WTC11 (cell line): Measurements from ENCODE around the gene RNF125. TPM values are rescaled to one million over a fixed set of nuclear protein-coding genes. Genes with fewer than 3 reads are reported as not detected.

Source experiments
- ATAC-seq: fragments of 200-7000 bp; cut with Tn5 transposase; 2 replicates; pipeline ENCODE4 v1.10.0; 2021; ENCODE audit warnings: mild to moderate bottlenecking, moderate library complexity
- CTCF ChIA-PET: fragments of 300-600 bp; sonication (Branson Sonifier 250); formaldehyde crosslinking; loops from one replicate; lab custom pipeline; 2021; ENCODE audit warnings: antibody characterized with exemption; lab: Charles Lee
- POLR2A ChIA-PET: fragments of 350-600 bp; sonication (Branson Sonifier 250); formaldehyde crosslinking; loops from one replicate; lab custom pipeline; 2021; ENCODE audit warnings: antibody characterized with exemption; lab: Charles Lee
- DNase-seq: peaks from one replicate; pipeline ENCODE4 v3.0.0; 2021; ENCODE audit warnings: low spot score
- H3K27ac Mint-ChIP-seq: 2 replicates; pipeline ENCODE4 v1.8.0; 2021; ENCODE audit warnings: mixed read lengths
- H3K27me3 Mint-ChIP-seq: 2 replicates; pipeline ENCODE4 v1.8.0; 2021; ENCODE audit warnings: low read depth, mild to moderate bottlenecking, moderate library complexity, mixed read lengths
- H3K36me3 Mint-ChIP-seq: 2 replicates; pipeline ENCODE4 v1.8.0; 2021; ENCODE audit warnings: mixed read lengths
- H3K4me1 Mint-ChIP-seq: 2 replicates; pipeline ENCODE4 v1.8.0; 2022; ENCODE audit warnings: mixed read lengths
- H3K4me3 Mint-ChIP-seq: 2 replicates; pipeline ENCODE4 v1.8.0; 2021; ENCODE audit warnings: mild to moderate bottlenecking, moderate library complexity, mixed read lengths
- H3K9me3 Mint-ChIP-seq: 2 replicates; pipeline ENCODE4 v1.8.0; 2021; ENCODE audit warnings: mixed read lengths
- CREM ChIP-seq: sonication (generic); formaldehyde crosslinking; IDR thresholded peaks from 2 replicates; pipeline ENCODE4 v1.8.1; 2022; ENCODE audit warnings: mild to moderate bottlenecking, missing genetic modification reagents, moderate library complexity
- ELF4 ChIP-seq: sonication (generic); formaldehyde crosslinking; IDR thresholded peaks from 2 replicates; pipeline ENCODE4 v1.8.1; 2022; ENCODE audit warnings: low read depth, mild to moderate bottlenecking, moderate library complexity, missing genetic modification reagents
- EMX1 ChIP-seq: fragments of 250-450 bp; sonication (Bioruptor Pico); IDR thresholded peaks from 2 replicates; pipeline ENCODE4 v1.8.0; 2021; ENCODE audit warnings: mild to moderate bottlenecking
- IRF2 ChIP-seq: sonication (generic); formaldehyde crosslinking; IDR thresholded peaks from 2 replicates; pipeline ENCODE4 v1.8.0; 2022; ENCODE audit warnings: low read depth, missing genetic modification reagents, borderline replicate concordance
- TEAD1 ChIP-seq: sonication (generic); formaldehyde crosslinking; IDR thresholded peaks from 2 replicates; pipeline ENCODE4 v1.8.0; 2022; ENCODE audit warnings: mild to moderate bottlenecking, missing genetic modification reagents
- ZNF121 ChIP-seq: sonication (generic); formaldehyde crosslinking; IDR thresholded peaks from 2 replicates; pipeline ENCODE4 v1.8.0; 2023; ENCODE audit warnings: missing genetic modification reagents
- ZNF232 ChIP-seq: sonication (generic); formaldehyde crosslinking; IDR thresholded peaks from 2 replicates; pipeline ENCODE4 v1.8.0; 2022; ENCODE audit warnings: mild to moderate bottlenecking, missing genetic modification reagents
- ZNF263 ChIP-seq: sonication (generic); formaldehyde crosslinking; IDR thresholded peaks from 2 replicates; pipeline ENCODE4 v1.8.1; 2022; ENCODE audit warnings: low read depth, mild to moderate bottlenecking, moderate library complexity, missing genetic modification reagents
- total RNA-seq: library from RNA; stranded (reverse); gene quantifications from 3 replicates; pipeline ENCODE4 v1.2.3, GENCODE V29; 2021
- TF ChIP-seq, protein P1 (sequence below): sonication (generic); formaldehyde crosslinking; IDR thresholded peaks from 2 replicates; pipeline ENCODE4 v1.8.0; 2022; ENCODE audit warnings: mild to moderate bottlenecking, missing genetic modification reagents
- TF ChIP-seq, protein P2 (sequence below): fragments of 250-450 bp; sonication (Bioruptor Pico); IDR thresholded peaks from 2 replicates; pipeline ENCODE4 v2.1.2; 2022; ENCODE audit warnings: mild to moderate bottlenecking, moderate library complexity
- TF ChIP-seq, protein P3 (sequence below): sonication (generic); formaldehyde crosslinking; IDR thresholded peaks from 2 replicates; pipeline ENCODE4 v1.8.1; 2023; ENCODE audit warnings: mild to moderate bottlenecking, missing genetic modification reagents
- TF ChIP-seq, protein P4 (sequence below): sonication (generic); formaldehyde crosslinking; IDR thresholded peaks from 2 replicates; pipeline ENCODE4 v1.8.1; 2022; ENCODE audit warnings: mild to moderate bottlenecking, missing genetic modification reagents, moderate library complexity, borderline replicate concordance
- TF ChIP-seq, protein P5 (sequence below): sonication (generic); formaldehyde crosslinking; conservative IDR thresholded peaks from 2 replicates; pipeline ENCODE4 v1.8.1; 2022; ENCODE audit warnings: mild to moderate bottlenecking, missing genetic modification reagents
- TF ChIP-seq, protein P6 (sequence below): sonication (generic); formaldehyde crosslinking; IDR thresholded peaks from 2 replicates; pipeline ENCODE4 v1.8.1; 2023; ENCODE audit warnings: mild to moderate bottlenecking, missing genetic modification reagents, borderline replicate concordance
- TF ChIP-seq, protein P7 (sequence below): sonication (generic); formaldehyde crosslinking; conservative IDR thresholded peaks from 2 replicates; pipeline ENCODE4 v1.8.1; 2023; ENCODE audit warnings: mild to moderate bottlenecking, low read depth, missing genetic modification reagents, moderate library complexity

The RNF125 gene
- total RNA-seq, 1 experiment from 2014 or later = 14.9 TPM

DNA sequence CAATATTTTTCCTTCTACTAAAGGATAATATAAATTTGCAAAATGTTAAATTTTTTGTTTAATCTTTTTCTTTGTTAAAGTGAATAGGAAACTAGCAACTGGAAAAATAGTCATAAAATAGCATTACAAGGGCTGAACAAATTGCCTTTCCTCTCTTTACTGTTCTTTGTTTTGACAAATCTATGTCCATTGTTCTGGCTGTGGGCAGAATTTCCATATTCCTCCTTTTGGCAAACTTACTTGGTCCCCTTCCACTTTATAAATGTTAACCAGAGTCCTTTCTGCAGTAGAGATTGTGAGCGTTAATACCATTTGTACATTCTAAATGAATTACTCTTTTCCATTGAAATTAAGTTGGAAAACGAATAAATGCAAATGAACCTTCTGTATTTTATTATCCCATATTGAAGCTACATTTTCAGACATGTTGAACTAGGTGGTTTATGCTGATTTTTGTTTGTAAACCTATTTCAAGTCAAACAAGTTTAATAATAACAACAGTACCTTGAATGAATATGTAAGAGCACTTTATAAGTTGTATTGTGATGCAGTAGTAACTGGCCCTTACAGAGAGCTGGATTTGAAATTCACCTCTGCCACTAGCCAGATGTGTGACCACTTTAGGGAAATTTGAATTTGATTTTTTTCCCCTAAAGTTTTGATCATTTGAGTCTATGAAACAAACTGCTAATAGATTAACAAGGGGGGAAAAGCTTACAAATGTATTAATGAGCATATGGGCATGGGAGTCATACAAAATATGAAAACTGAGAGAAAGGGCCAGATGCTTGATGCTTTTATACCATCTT is 3.3 kb downstream of the RNF125 start:
- no peak for ATAC-seq
- DNase-seq = no peak

DNA sequence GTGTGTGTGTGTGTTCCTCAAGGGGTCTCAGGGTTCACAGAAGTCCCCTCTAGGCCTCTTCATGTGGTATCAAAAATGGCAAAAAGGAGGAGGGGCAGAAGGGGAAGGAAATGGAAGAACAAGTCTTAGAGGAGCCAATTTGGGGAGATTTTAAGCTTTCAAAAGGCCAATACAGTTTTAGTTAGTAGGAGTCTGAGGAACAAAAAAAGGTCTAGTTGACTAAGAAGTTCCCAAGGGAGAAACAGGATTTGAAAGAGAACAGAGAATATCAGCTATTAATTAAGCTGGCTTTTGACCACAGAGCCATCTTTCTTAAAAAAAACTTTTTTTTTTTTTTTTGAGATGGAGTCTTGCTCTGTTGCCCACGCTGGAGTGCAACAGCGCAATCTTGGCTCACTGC is 7.1 kb downstream of the RNF125 start:
- no peak overlapping the region for H3K27ac Mint-ChIP-seq

More for the DNA sequence above, 3.3 kb downstream of the RNF125 start:
- H3K4me3 Mint-ChIP-seq = peak overlapping the region; percentile 40
- TF ChIP-seq ZNF232 (CRISPR knock-in tag) = no peak
- TF ChIP-seq, protein P1, sequence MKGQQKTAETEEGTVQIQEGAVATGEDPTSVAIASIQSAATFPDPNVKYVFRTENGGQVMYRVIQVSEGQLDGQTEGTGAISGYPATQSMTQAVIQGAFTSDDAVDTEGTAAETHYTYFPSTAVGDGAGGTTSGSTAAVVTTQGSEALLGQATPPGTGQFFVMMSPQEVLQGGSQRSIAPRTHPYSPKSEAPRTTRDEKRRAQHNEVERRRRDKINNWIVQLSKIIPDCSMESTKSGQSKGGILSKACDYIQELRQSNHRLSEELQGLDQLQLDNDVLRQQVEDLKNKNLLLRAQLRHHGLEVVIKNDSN = no peak
- TF ChIP-seq ZNF263 (CRISPR knock-in tag) = no peak
- TF ChIP-seq, protein P2, sequence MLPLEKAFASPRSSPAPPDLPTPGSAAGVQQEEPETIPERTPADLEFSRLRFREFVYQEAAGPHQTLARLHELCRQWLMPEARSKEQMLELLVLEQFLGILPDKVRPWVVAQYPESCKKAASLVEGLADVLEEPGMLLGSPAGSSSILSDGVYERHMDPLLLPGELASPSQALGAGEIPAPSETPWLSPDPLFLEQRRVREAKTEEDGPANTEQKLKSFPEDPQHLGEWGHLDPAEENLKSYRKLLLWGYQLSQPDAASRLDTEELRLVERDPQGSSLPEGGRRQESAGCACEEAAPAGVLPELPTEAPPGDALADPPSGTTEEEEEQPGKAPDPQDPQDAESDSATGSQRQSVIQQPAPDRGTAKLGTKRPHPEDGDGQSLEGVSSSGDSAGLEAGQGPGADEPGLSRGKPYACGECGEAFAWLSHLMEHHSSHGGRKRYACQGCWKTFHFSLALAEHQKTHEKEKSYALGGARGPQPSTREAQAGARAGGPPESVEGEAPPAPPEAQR (CRISPR knock-in tag) = no peak
- TF ChIP-seq TEAD1 (CRISPR knock-in tag) = no peak
- TF ChIP-seq, protein P3, sequence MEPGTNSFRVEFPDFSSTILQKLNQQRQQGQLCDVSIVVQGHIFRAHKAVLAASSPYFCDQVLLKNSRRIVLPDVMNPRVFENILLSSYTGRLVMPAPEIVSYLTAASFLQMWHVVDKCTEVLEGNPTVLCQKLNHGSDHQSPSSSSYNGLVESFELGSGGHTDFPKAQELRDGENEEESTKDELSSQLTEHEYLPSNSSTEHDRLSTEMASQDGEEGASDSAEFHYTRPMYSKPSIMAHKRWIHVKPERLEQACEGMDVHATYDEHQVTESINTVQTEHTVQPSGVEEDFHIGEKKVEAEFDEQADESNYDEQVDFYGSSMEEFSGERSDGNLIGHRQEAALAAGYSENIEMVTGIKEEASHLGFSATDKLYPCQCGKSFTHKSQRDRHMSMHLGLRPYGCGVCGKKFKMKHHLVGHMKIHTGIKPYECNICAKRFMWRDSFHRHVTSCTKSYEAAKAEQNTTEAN (CRISPR knock-in tag) = no peak
- TF ChIP-seq, protein P4, sequence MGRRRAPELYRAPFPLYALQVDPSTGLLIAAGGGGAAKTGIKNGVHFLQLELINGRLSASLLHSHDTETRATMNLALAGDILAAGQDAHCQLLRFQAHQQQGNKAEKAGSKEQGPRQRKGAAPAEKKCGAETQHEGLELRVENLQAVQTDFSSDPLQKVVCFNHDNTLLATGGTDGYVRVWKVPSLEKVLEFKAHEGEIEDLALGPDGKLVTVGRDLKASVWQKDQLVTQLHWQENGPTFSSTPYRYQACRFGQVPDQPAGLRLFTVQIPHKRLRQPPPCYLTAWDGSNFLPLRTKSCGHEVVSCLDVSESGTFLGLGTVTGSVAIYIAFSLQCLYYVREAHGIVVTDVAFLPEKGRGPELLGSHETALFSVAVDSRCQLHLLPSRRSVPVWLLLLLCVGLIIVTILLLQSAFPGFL (CRISPR knock-in tag) = no peak
- H3K9me3 Mint-ChIP-seq = no peaks in the 10 kb centered on the region
- CTCF ChIA-PET = interaction anchor here (1.2 kb wide), 1 partner anchor 44 kb away, joined by 3 read pairs; no protein-coding TSS in a partner anchor
- H3K36me3 Mint-ChIP-seq = peaks cover 2% of the 10 kb centered on the region
- H3K4me1 Mint-ChIP-seq = peaks cover 41% of the 10 kb centered on the region
- H3K27ac Mint-ChIP-seq = peak overlapping the region; percentile 95
- POLR2A ChIA-PET = no interaction called here
- peaks cover 15% of the 10 kb centered on the region for H3K27me3 Mint-ChIP-seq

DNA sequence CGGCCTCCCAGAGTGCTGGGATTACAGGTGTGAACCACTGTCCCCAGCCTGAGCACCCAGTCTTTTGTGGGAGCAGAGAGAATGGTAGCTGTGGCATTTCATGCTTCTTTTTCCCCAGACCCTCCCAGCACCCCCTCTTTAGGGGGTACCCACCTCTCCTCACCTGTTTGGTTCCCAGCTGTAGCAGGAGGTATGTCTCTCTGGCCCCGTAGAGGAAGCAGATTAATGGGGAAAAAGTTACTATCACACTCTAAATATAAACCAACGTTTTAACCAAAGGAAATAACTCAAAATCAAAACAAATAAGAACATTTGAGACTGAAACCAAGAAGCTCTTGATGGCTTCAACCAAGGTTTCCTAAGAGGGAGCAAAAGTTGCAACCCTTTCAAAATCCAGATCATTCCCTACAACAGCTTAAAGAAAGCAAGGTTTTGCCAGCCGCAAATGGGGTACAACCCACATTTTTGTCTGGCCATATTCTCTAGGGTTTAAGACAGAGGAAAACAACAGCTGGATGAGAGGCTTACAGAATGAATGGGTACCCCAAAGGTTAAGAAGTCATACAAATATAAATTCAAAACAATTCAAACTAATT is 8.0 kb downstream of the RNF125 start:
- no peak for ATAC-seq
- Mint-ChIP-seq H3K4me1 (peaks cover 20% of the 10 kb centered on the region), H3K27ac (peak overlapping the region; percentile 17; the same call in 1 of the 2 replicates), H3K27me3 (no peaks in the 10 kb centered on the region), H3K9me3 (no peaks in the 10 kb centered on the region), H3K36me3 (no peaks in the 10 kb centered on the region; the same call in none of the 2 replicates), H3K4me3 (no peak overlapping the region)
- ChIA-PET POLR2A (no interaction called here), CTCF (interaction anchor here (0.9 to 1.0 kb wide), 2 partner anchors 15 to 131 kb away, joined by 3 read pairs; no protein-coding TSS in a partner anchor)
- no peak for DNase-seq
- TF ChIP-seq, protein P5, sequence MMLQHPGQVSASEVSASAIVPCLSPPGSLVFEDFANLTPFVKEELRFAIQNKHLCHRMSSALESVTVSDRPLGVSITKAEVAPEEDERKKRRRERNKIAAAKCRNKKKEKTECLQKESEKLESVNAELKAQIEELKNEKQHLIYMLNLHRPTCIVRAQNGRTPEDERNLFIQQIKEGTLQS (CRISPR knock-in tag) = no peak
- TF ChIP-seq, protein P6, sequence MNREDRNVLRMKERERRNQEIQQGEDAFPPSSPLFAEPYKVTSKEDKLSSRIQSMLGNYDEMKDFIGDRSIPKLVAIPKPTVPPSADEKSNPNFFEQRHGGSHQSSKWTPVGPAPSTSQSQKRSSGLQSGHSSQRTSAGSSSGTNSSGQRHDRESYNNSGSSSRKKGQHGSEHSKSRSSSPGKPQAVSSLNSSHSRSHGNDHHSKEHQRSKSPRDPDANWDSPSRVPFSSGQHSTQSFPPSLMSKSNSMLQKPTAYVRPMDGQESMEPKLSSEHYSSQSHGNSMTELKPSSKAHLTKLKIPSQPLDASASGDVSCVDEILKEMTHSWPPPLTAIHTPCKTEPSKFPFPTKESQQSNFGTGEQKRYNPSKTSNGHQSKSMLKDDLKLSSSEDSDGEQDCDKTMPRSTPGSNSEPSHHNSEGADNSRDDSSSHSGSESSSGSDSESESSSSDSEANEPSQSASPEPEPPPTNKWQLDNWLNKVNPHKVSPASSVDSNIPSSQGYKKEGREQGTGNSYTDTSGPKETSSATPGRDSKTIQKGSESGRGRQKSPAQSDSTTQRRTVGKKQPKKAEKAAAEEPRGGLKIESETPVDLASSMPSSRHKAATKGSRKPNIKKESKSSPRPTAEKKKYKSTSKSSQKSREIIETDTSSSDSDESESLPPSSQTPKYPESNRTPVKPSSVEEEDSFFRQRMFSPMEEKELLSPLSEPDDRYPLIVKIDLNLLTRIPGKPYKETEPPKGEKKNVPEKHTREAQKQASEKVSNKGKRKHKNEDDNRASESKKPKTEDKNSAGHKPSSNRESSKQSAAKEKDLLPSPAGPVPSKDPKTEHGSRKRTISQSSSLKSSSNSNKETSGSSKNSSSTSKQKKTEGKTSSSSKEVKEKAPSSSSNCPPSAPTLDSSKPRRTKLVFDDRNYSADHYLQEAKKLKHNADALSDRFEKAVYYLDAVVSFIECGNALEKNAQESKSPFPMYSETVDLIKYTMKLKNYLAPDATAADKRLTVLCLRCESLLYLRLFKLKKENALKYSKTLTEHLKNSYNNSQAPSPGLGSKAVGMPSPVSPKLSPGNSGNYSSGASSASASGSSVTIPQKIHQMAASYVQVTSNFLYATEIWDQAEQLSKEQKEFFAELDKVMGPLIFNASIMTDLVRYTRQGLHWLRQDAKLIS (CRISPR knock-in tag) = no peak
- TF ChIP-seq EMX1 (CRISPR knock-in tag) (no peak), ZNF232 (CRISPR knock-in tag) (no peak), ZNF263 (CRISPR knock-in tag) (no peak), CREM (CRISPR knock-in tag) (no peak)

More for the DNA sequence above, 7.1 kb downstream of the RNF125 start:
- no peaks in the 10 kb centered on the region for H3K27me3 Mint-ChIP-seq
- H3K9me3 Mint-ChIP-seq = no peaks in the 10 kb centered on the region
- ATAC-seq = no peak
- TF ChIP-seq ZNF121 (no peak), ELF4 (no peak), IRF2 (CRISPR knock-in tag) (no peak)
- TF ChIP-seq, protein P7, sequence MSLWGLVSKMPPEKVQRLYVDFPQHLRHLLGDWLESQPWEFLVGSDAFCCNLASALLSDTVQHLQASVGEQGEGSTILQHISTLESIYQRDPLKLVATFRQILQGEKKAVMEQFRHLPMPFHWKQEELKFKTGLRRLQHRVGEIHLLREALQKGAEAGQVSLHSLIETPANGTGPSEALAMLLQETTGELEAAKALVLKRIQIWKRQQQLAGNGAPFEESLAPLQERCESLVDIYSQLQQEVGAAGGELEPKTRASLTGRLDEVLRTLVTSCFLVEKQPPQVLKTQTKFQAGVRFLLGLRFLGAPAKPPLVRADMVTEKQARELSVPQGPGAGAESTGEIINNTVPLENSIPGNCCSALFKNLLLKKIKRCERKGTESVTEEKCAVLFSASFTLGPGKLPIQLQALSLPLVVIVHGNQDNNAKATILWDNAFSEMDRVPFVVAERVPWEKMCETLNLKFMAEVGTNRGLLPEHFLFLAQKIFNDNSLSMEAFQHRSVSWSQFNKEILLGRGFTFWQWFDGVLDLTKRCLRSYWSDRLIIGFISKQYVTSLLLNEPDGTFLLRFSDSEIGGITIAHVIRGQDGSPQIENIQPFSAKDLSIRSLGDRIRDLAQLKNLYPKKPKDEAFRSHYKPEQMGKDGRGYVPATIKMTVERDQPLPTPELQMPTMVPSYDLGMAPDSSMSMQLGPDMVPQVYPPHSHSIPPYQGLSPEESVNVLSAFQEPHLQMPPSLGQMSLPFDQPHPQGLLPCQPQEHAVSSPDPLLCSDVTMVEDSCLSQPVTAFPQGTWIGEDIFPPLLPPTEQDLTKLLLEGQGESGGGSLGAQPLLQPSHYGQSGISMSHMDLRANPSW (CRISPR knock-in tag) = no peak
- ChIA-PET POLR2A (no interaction called here), CTCF (no interaction called here)
- no peak overlapping the region for H3K4me3 Mint-ChIP-seq
- DNase-seq = no peak
- H3K36me3 Mint-ChIP-seq = no peaks in the 10 kb centered on the region; the same call in none of the 2 replicates
- peaks cover 24% of the 10 kb centered on the region for H3K4me1 Mint-ChIP-seq
